K562 (cell line): Measurements from ENCODE around the gene SYK. TPM values are rescaled to one million over a fixed set of nuclear protein-coding genes. Genes with fewer than 3 reads are reported as not detected.

Experiments
- ATAC-seq: fragments of 200-7000 bp; cut with Tn5 transposase; 3 replicates; pipeline ENCODE4 v1.9.1; 2020; ENCODE audit warnings: moderate library complexity
- BruUV-seq: library from RNA; stranded (reverse); fragments of 400-500 nt; replicated peaks from 2 replicates; lab custom pipeline; 2021; lab: Mats Ljungman, UMichigan
- CTCF ChIA-PET: fragments of 300-600 bp; formaldehyde crosslinking; extraction: SDS; loops from one replicate; lab custom pipeline; 2021; ENCODE audit warnings: low intra/inter-chr PET ratio; lab: Yijun Ruan, JAX
- POLR2A ChIA-PET: fragments of 300-600, 350-650 bp; sonication (Branson Sonifier 250); formaldehyde crosslinking; extraction: SDS; loops from one replicate; lab custom pipeline; 2021; ENCODE audit warnings: antibody characterized with exemption, inconsistent platforms; lab: Yijun Ruan, JAX
- DNase-seq, 4 experiments: peaks; one replicate each; pipeline versions ENCODE4 v3.0.0 to v3.0.0-alpha.2; 2011 to 2018; ENCODE audit warnings: low spot score in 3 of 4, mixed read lengths in 3 of 4; ENCODE audit errors: extremely low read depth in 1 of 4
- FAIRE-seq: peaks from 2 replicates; lab custom pipeline; 2011; peaks lifted over from hg19 to GRCh38; lab: Jason Lieb, UNC
- H2AFZ ChIP-seq: 2 replicates; pipeline ENCODE4 v1.6.0; 2011; ENCODE audit warnings: low read depth, low read length, control low read depth, inconsistent platforms
- H3K27ac ChIP-seq: fragments of 200-600 bp; 3 replicates; pipeline ENCODE4 v1.8.0; 2011; ENCODE audit warnings: low read depth, mild to moderate bottlenecking, control low read depth, inconsistent platforms, low read length, moderate library complexity, mixed read lengths; ENCODE audit errors: extremely low read depth
- H3K27me3 ChIP-seq, 2 experiments: fragments of 300-600 bp in 1 of 2; 2 replicates in 1 of 2; 3 replicates in 1 of 2; pipeline versions ENCODE4 v1.6.0 to v1.8.0; 2011; ENCODE audit warnings: inconsistent platforms in 2 of 2, low read length in 2 of 2, mild to moderate bottlenecking in 1 of 2, mixed read lengths in 1 of 2, moderate library complexity in 1 of 2; ENCODE audit not compliant: control insufficient read depth in 2 of 2, insufficient read depth in 2 of 2
- H3K36me3 ChIP-seq: fragments of 300-600 bp; 3 replicates; pipeline ENCODE4 v1.8.0; 2011; ENCODE audit warnings: mild to moderate bottlenecking, low read length, inconsistent platforms; ENCODE audit not compliant: control insufficient read depth, insufficient read depth
- H3K4me1 ChIP-seq, 2 experiments: fragments of 200-600 bp in 1 of 2; replicated peaks in 1 of 2; 2 replicates in 1 of 2; 3 replicates in 1 of 2; pipeline versions ENCODE4 v1.5.1 to v1.8.0; 2011; ENCODE audit warnings: inconsistent platforms in 2 of 2, low read length in 2 of 2, mild to moderate bottlenecking in 1 of 2, mixed read lengths in 1 of 2, moderate library complexity in 1 of 2; ENCODE audit not compliant: control insufficient read depth in 2 of 2, insufficient read depth in 2 of 2
- H3K4me2 ChIP-seq: 2 replicates; pipeline ENCODE4 v1.6.1; 2011; ENCODE audit warnings: low read length, control low read depth, inconsistent platforms, mixed read lengths; ENCODE audit not compliant: insufficient read depth
- H3K4me3 ChIP-seq: fragments of 200-600 bp; sonication (generic), shearing (Covaris generic); 2 replicates; pipeline ENCODE4 v1.5.1; 2016; ENCODE audit warnings: control low read depth, inconsistent platforms
- H3K79me2 ChIP-seq: fragments of 200-600 bp; 3 replicates; pipeline ENCODE4 v1.8.0; 2011; ENCODE audit warnings: low read length, inconsistent platforms; ENCODE audit not compliant: control insufficient read depth, insufficient read depth
- H3K9ac ChIP-seq, 2 experiments: 2 replicates each; pipeline versions ENCODE4 v1.6.0 to v1.6.1; 2011; ENCODE audit warnings: low read depth in 2 of 2, low read length in 2 of 2, control low read depth in 1 of 2, inconsistent platforms in 1 of 2, mild to moderate bottlenecking in 1 of 2, mixed read lengths in 1 of 2; ENCODE audit not compliant: insufficient read depth in 1 of 2
- H3K9me1 ChIP-seq: one replicate; pipeline ENCODE4 v1.6.0; 2011; ENCODE audit warnings: inconsistent platforms, mild to moderate bottlenecking, low read length, moderate library complexity; ENCODE audit not compliant: control insufficient read depth, insufficient read depth
- H3K9me3 ChIP-seq: replicated peaks from 2 replicates; pipeline ENCODE4 v1.5.1; 2011; ENCODE audit warnings: low read depth, low read length, inconsistent platforms; ENCODE audit not compliant: control insufficient read depth, insufficient read depth
- H4K20me1 ChIP-seq: replicated peaks from 2 replicates; pipeline ENCODE4 v1.6.1; 2011; ENCODE audit warnings: low read length, inconsistent platforms, mixed read lengths; ENCODE audit not compliant: control insufficient read depth, insufficient read depth
- ARID4B ChIP-seq: sonication (generic); formaldehyde crosslinking; IDR thresholded peaks from 2 replicates; pipeline ENCODE4 v1.8.0; 2022; ENCODE audit warnings: mild to moderate bottlenecking, missing genetic modification reagents
- CEBPZ ChIP-seq: fragments of 150-350 bp; IDR thresholded peaks from 2 replicates; pipeline ENCODE4 v1.6.1; 2014; ENCODE audit warnings: low read depth, mild to moderate bottlenecking, low read length, borderline replicate concordance
- E2F1 ChIP-seq: sonication (generic); formaldehyde crosslinking; IDR thresholded peaks from 2 replicates; pipeline ENCODE4 v1.8.1; 2023; ENCODE audit warnings: mild to moderate bottlenecking, missing genetic modification reagents, moderate library complexity
- HMG20B ChIP-seq: fragments of 250-450 bp; sonication (Bioruptor Pico); IDR thresholded peaks from 2 replicates; pipeline ENCODE4 v1.5.0; 2021; ENCODE audit warnings: mild to moderate bottlenecking
- HNRNPLL ChIP-seq: fragments of 200-400 bp; formaldehyde crosslinking; IDR thresholded peaks from 2 replicates; pipeline ENCODE4 v1.6.1; 2017; ENCODE audit warnings: low read length, low read depth, mild to moderate bottlenecking; ENCODE audit not compliant: poor library complexity, severe bottlenecking
- JUN ChIP-seq, 2 experiments: sonication (generic) in 1 of 2; formaldehyde crosslinking in 1 of 2; IDR thresholded peaks; 2 replicates each; pipeline versions ENCODE4 v1.6.1 to v1.8.0; 2012 to 2022; ENCODE audit warnings: borderline replicate concordance in 2 of 2, mild to moderate bottlenecking in 2 of 2, improper control_type of control experiment in 1 of 2, low read depth in 1 of 2, low read length in 1 of 2, missing genetic modification reagents in 1 of 2
- NCOA6 ChIP-seq: fragments of 450-650 bp; IDR thresholded peaks from 2 replicates; pipeline ENCODE4 v1.6.1; 2017; ENCODE audit warnings: mild to moderate bottlenecking
- POLR2G ChIP-seq: fragments of 200-400 bp; formaldehyde crosslinking; IDR thresholded peaks from 2 replicates; pipeline ENCODE4 v1.6.1; 2017; ENCODE audit warnings: low read depth, mild to moderate bottlenecking, antibody characterized with exemption, low read length, moderate library complexity
- THAP12 ChIP-seq: fragments of 250-450 bp; sonication (Bioruptor Pico); IDR thresholded peaks from 2 replicates; pipeline ENCODE4 v1.9.0; 2021; ENCODE audit warnings: mild to moderate bottlenecking, inconsistent platforms
- ZNF699 ChIP-seq: fragments of 250-450 bp; sonication (Bioruptor Pico); IDR thresholded peaks from 2 replicates; pipeline ENCODE4 v1.8.0; 2021; ENCODE audit warnings: mild to moderate bottlenecking, moderate library complexity; ENCODE audit not compliant: insufficient replicate concordance
- WGBS: fragments of 100-300 bp; shearing (Covaris generic); methylation state at CpG from one replicate; pipeline ENCODE4 v1.1.6; 2016; ENCODE audit warnings: low coverage, mixed read lengths; ENCODE audit not compliant: insufficient coverage; ENCODE audit errors: missing lambda C conversion rate; 5-methylcytosine and 5-hydroxymethylcytosine counted together
- in situ Hi-C: fragments of 300-500 bp; cut with MboI; formaldehyde crosslinking; loops from 4 replicates; pipeline ENCODE4 v1.15.0; 2018; ENCODE audit warnings: inconsistent platforms, mixed read lengths
- intact Hi-C: fragments of 100-400 bp; cut with micrococcal nuclease; formaldehyde crosslinking; loops from 2 replicates; pipeline ENCODE4 v1.14.2; 2022
- polyA plus RNA-seq, 8 experiments: library from polyadenylated mRNA; depleted of rRNA in 4 of 8; stranded (reverse) in 5 of 8; unstranded in 3 of 8; fragments of >200 nt; fragmentation: Nextera tagmentation in 2 of 8; fragmentation: Illumina TruSeq in 1 of 8; extraction: Ambion mirVana in 2 of 8; extraction: Trizol in 1 of 8; gene quantifications; 2 replicates each; pipeline versions ENCODE4 v1.2.1 to v1.2.3, GENCODE V29; 2011 to 2014; ENCODE audit warnings: inconsistent platforms in 1 of 8, missing spikeins in 1 of 8
- total RNA-seq, 7 experiments: library from RNA; depleted of rRNA in 6 of 7; stranded (reverse); fragments of >200 nt in 6 of 7; fragmentation: Illumina TruSeq in 2 of 7; extraction: Trizol in 2 of 7; gene quantifications; 2 replicates each; pipeline versions ENCODE4 v1.2.1 to v1.2.3, GENCODE V29; 2011 to 2021; ENCODE audit warnings: low replicate concordance in 1 of 7

The SYK gene
- total and polyA plus RNA-seq, 9 of the 15 experiments (the other 6 are each of a cell fraction or from before 2014, with no cell fraction given) = 3.9 to 32.7 (median 16.7) TPM

- H3K79me2 ChIP-seq = no peaks in the 10 kb centered on the region
- H3K4me1 ChIP-seq = no peaks in the 10 kb centered on the region; a peak in 1 of 5 replicates
- no peak for DNase-seq
- WGBS = 92% methylated on average over 13 of the region's 14 CpGs
- no peaks in the 10 kb centered on the region for H3K27me3 ChIP-seq
- CTCF ChIA-PET = no interaction called here
- no peak overlapping the region for H3K4me3 ChIP-seq
- no peaks in the 10 kb centered on the region for H3K9me1 ChIP-seq
- H3K36me3 ChIP-seq = peaks cover 22% of the 10 kb centered on the region; the same call in 1 of the 3 replicates
- no peak for ATAC-seq
- H4K20me1 ChIP-seq = no peaks in the 10 kb centered on the region
- H2AFZ ChIP-seq = no peak overlapping the region
- no peak overlapping the region for H3K27ac ChIP-seq
- no peak overlapping the region for H3K4me2 ChIP-seq
- POLR2A ChIA-PET = no interaction called here
- no peak for FAIRE-seq
- in situ Hi-C loops (no loop called here), intact Hi-C loops (no loop called here)
- H3K9ac ChIP-seq = no peak overlapping the region
- BruUV-seq = no TSS peak
- H3K9me3 ChIP-seq = no peaks in the 10 kb centered on the region
- TF ChIP-seq HNRNPLL (no peak), CEBPZ (no peak), ZNF699 (CRISPR knock-in tag) (no peak), ARID4B (CRISPR knock-in tag) (no peak), HMG20B (CRISPR knock-in tag) (no peak), POLR2G (no peak), E2F1 (no peak), NCOA6 (no peak), JUN (IDR thresholded peaks at IDR 0.05; ENCODE audit: borderline replicate concordance, low read depth, low read length) (no peak), JUN (CRISPR knock-in tag; IDR thresholded peaks at IDR 0.05; ENCODE audit: borderline replicate concordance) (no peak), THAP12 (no peak)
Observed at GRCh38 chr9:90867101-90867500, 65.5 kb downstream of the SYK start.
